Neural cell (in vitro differentiated cells): ENCODE data around the gene CGNL1. TPM values are rescaled to one million over a fixed set of nuclear protein-coding genes. Genes with fewer than 3 reads are reported as not detected.

Experiments
- H2AFZ ChIP-seq: fragments of 200-600, 300-800 bp; sonication (generic), shearing (Covaris generic); 2 replicates; pipeline ENCODE4 v1.6.0; 2014; ENCODE audit warnings: low read depth, mild to moderate bottlenecking, antibody characterized with exemption, low read length, moderate library complexity
- H3F3A ChIP-seq: fragments of 200-600 bp; shearing (Covaris generic); 2 replicates; pipeline ENCODE4 v1.6.1; 2016; ENCODE audit warnings: mild to moderate bottlenecking, moderate library complexity, mixed read lengths, antibody characterized with exemption, low read length; ENCODE audit not compliant: insufficient read depth, poor library complexity, severe bottlenecking
- H3K27ac ChIP-seq: fragments of 200-600, 300-800 bp; sonication (generic), shearing (Covaris generic); 2 replicates; pipeline ENCODE4 v1.5.1; 2014; ENCODE audit warnings: mild to moderate bottlenecking, low read length, moderate library complexity
- H3K27me3 ChIP-seq: fragments of 300-800, 200-600 bp; sonication (generic), shearing (Covaris generic); 2 replicates; pipeline ENCODE4 v1.6.0; 2014; ENCODE audit warnings: mild to moderate bottlenecking, low read depth, low read length, moderate library complexity; ENCODE audit not compliant: insufficient read depth
- H3K36me3 ChIP-seq: fragments of 300-800, 200-600 bp; sonication (generic), shearing (Covaris generic); 2 replicates; pipeline ENCODE4 v1.5.1; 2014; ENCODE audit warnings: mild to moderate bottlenecking, antibody characterized with exemption, low read length, moderate library complexity; ENCODE audit not compliant: insufficient read depth
- H3K4me2 ChIP-seq: fragments of 300-800, 200-600 bp; sonication (generic), shearing (Covaris generic); 2 replicates; pipeline ENCODE4 v1.6.0; 2014; ENCODE audit warnings: mild to moderate bottlenecking, low read length
- H3K4me3 ChIP-seq: fragments of 300-800, 200-600 bp; sonication (generic), shearing (Covaris generic); 2 replicates; pipeline ENCODE4 v1.5.1; 2014; ENCODE audit warnings: mild to moderate bottlenecking, low read length, moderate library complexity
- H3K79me2 ChIP-seq: fragments of 200-600 bp; shearing (Covaris generic); replicated peaks from 2 replicates; pipeline ENCODE4 v1.6.0; 2014; ENCODE audit warnings: mild to moderate bottlenecking, low read length, moderate library complexity; ENCODE audit not compliant: insufficient read depth
- H3K9ac ChIP-seq: fragments of 300-800, 200-600 bp; sonication (generic), shearing (Covaris generic); 2 replicates; pipeline ENCODE4 v1.6.1; 2016; ENCODE audit warnings: mild to moderate bottlenecking, low read length, mixed read lengths
- H3K9me2 ChIP-seq: fragments of 200-600 bp; shearing (Covaris generic); 2 replicates; pipeline ENCODE4 v1.6.1; 2016; ENCODE audit warnings: mild to moderate bottlenecking, low read length, mixed read lengths; ENCODE audit not compliant: insufficient read depth
- H3K9me3 ChIP-seq: fragments of 200-600, 300-800 bp; sonication (generic), shearing (Covaris generic); 2 replicates; pipeline ENCODE4 v1.6.1; 2016; ENCODE audit warnings: mild to moderate bottlenecking, mixed run types, low read length, moderate library complexity, mixed read lengths
- H4K20me1 ChIP-seq: fragments of 200-600 bp; shearing (Covaris generic); 2 replicates; pipeline ENCODE4 v1.6.1; 2016; ENCODE audit warnings: mild to moderate bottlenecking, mixed run types; ENCODE audit not compliant: insufficient read depth
- EP300 ChIP-seq: fragments of 450-650 bp; conservative IDR thresholded peaks from 2 replicates; pipeline ENCODE4 v1.6.1; 2014; ENCODE audit warnings: antibody characterized with exemption, mild to moderate bottlenecking, moderate library complexity; ENCODE audit not compliant: poor library complexity, severe bottlenecking
- EZH2 ChIP-seq: fragments of 200-600, 300-800 bp; shearing (Covaris generic), sonication (generic); IDR thresholded peaks from 2 replicates; pipeline ENCODE4 v1.6.1; 2014; ENCODE audit warnings: antibody characterized with exemption, low read length, borderline replicate concordance, mild to moderate bottlenecking; ENCODE audit not compliant: insufficient read depth, poor library complexity, severe bottlenecking
- MXI1 ChIP-seq: fragments of 450-650 bp; conservative IDR thresholded peaks from 2 replicates; pipeline ENCODE4 v1.6.1; 2014; ENCODE audit warnings: antibody characterized with exemption, mild to moderate bottlenecking; ENCODE audit not compliant: poor library complexity, severe bottlenecking
- POLR2AphosphoS5 ChIP-seq: IDR thresholded peaks from 2 replicates; pipeline ENCODE4 v1.6.1; 2012
- RAD21 ChIP-seq: fragments of 450-650 bp; conservative IDR thresholded peaks from 2 replicates; pipeline ENCODE4 v1.6.1; 2014; ENCODE audit warnings: antibody characterized with exemption, mild to moderate bottlenecking, moderate library complexity
- SMC3 ChIP-seq: fragments of 450-650 bp; conservative IDR thresholded peaks from 2 replicates; pipeline ENCODE4 v1.6.1; 2014; ENCODE audit warnings: antibody characterized with exemption, mild to moderate bottlenecking, moderate library complexity; ENCODE audit not compliant: poor library complexity
- TAF1 ChIP-seq: IDR thresholded peaks from 2 replicates; pipeline ENCODE4 v1.6.1; 2012; ENCODE audit warnings: low read depth
- polyA plus RNA-seq: library from polyadenylated mRNA; depleted of rRNA; stranded (reverse); fragments of >200 nt; gene quantifications from 2 replicates; pipeline ENCODE4 v1.2.3, GENCODE V29; 2014
- TF ChIP-seq, protein P1 (sequence below): IDR thresholded peaks from 2 replicates; pipeline ENCODE4 v1.6.1; 2012; ENCODE audit warnings: borderline replicate concordance
- TF ChIP-seq, protein P2 (sequence below): fragments of 450-650 bp; IDR thresholded peaks from 2 replicates; pipeline ENCODE4 v1.5.1; 2014; ENCODE audit warnings: antibody characterized with exemption, mild to moderate bottlenecking, moderate library complexity; ENCODE audit not compliant: poor library complexity, severe bottlenecking

Gene CGNL1
- polyA plus RNA-seq, 1 donor from 2014 or later = 0.26 TPM

DNA sequence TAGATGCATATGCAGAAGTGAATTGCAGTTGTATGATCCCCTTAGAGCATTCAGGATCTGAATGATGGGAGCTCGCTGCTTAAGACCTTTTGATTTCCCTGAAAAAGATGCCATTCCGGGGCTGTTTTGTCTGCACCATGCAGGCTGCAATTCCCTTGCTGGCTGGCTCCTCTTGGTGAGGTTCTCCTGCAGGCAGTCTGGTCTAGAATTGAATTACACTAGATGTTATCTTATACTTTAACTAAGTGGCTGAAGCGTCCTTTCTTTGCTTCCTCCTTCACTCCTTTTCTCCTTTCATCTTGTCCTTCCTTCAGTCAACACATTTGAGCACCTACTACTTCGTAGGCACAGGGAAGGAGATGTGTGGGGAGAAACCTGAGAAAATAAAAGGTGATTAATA is 196.8 kb downstream of the CGNL1 start:
- no peaks in the 10 kb centered on the region for H3K9me3 ChIP-seq
- H3K79me2 ChIP-seq = no peaks in the 10 kb centered on the region
- TF ChIP-seq SMC3 = no peak
- TF ChIP-seq, protein P1, sequence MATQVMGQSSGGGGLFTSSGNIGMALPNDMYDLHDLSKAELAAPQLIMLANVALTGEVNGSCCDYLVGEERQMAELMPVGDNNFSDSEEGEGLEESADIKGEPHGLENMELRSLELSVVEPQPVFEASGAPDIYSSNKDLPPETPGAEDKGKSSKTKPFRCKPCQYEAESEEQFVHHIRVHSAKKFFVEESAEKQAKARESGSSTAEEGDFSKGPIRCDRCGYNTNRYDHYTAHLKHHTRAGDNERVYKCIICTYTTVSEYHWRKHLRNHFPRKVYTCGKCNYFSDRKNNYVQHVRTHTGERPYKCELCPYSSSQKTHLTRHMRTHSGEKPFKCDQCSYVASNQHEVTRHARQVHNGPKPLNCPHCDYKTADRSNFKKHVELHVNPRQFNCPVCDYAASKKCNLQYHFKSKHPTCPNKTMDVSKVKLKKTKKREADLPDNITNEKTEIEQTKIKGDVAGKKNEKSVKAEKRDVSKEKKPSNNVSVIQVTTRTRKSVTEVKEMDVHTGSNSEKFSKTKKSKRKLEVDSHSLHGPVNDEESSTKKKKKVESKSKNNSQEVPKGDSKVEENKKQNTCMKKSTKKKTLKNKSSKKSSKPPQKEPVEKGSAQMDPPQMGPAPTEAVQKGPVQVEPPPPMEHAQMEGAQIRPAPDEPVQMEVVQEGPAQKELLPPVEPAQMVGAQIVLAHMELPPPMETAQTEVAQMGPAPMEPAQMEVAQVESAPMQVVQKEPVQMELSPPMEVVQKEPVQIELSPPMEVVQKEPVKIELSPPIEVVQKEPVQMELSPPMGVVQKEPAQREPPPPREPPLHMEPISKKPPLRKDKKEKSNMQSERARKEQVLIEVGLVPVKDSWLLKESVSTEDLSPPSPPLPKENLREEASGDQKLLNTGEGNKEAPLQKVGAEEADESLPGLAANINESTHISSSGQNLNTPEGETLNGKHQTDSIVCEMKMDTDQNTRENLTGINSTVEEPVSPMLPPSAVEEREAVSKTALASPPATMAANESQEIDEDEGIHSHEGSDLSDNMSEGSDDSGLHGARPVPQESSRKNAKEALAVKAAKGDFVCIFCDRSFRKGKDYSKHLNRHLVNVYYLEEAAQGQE = no peak
- TF ChIP-seq POLR2AphosphoS5 = no peak
- no peak for TF ChIP-seq MXI1
- no peak for TF ChIP-seq EZH2
- no peak for TF ChIP-seq TAF1
- no peaks in the 10 kb centered on the region for H3K27me3 ChIP-seq
- H3K27ac ChIP-seq = no peak overlapping the region
- H3K36me3 ChIP-seq = no peaks in the 10 kb centered on the region
- no peaks in the 10 kb centered on the region for H4K20me1 ChIP-seq
- no peak overlapping the region for H3K4me2 ChIP-seq
- no peak overlapping the region for H3K9ac ChIP-seq
- H3K4me3 ChIP-seq = no peak overlapping the region
- H3F3A ChIP-seq = no peaks in the 10 kb centered on the region
- no peak overlapping the region for H2AFZ ChIP-seq
- H3K9me2 ChIP-seq = no peaks in the 10 kb centered on the region

DNA sequence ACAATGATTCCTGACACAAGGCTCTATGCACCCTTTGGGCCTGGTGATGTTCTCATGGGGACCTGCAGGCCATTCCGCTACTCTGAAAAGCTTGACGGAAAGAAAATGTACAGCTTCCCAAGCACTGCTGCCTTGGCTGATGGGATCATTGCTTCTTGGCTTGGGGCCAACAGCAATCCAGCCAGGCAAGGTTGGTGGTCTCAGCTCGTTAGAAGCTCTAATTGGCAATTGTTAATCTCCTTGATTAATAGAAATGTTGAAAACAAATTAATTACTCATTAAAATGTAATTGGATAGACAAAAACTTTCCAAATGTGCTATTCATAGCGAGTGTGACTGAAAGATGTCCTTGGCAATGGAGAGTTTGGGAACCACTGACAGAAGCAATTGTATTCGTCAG is 199.1 kb downstream of the CGNL1 start:
- no peaks in the 10 kb centered on the region for H3K27me3 ChIP-seq
- TF ChIP-seq RAD21 (no peak), EP300 (no peak), MXI1 (no peak), EZH2 (no peak), TAF1 (no peak), SMC3 (no peak), POLR2AphosphoS5 (no peak)
- TF ChIP-seq, protein P1 = no peak
- TF ChIP-seq, protein P2, sequence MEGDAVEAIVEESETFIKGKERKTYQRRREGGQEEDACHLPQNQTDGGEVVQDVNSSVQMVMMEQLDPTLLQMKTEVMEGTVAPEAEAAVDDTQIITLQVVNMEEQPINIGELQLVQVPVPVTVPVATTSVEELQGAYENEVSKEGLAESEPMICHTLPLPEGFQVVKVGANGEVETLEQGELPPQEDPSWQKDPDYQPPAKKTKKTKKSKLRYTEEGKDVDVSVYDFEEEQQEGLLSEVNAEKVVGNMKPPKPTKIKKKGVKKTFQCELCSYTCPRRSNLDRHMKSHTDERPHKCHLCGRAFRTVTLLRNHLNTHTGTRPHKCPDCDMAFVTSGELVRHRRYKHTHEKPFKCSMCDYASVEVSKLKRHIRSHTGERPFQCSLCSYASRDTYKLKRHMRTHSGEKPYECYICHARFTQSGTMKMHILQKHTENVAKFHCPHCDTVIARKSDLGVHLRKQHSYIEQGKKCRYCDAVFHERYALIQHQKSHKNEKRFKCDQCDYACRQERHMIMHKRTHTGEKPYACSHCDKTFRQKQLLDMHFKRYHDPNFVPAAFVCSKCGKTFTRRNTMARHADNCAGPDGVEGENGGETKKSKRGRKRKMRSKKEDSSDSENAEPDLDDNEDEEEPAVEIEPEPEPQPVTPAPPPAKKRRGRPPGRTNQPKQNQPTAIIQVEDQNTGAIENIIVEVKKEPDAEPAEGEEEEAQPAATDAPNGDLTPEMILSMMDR = no peak
- H3K4me2 ChIP-seq = no peak overlapping the region
- no peak overlapping the region for H3K27ac ChIP-seq
- H3K79me2 ChIP-seq = no peaks in the 10 kb centered on the region
- no peaks in the 10 kb centered on the region for H3F3A ChIP-seq
- H3K9me3 ChIP-seq = no peaks in the 10 kb centered on the region
- no peaks in the 10 kb centered on the region for H3K36me3 ChIP-seq
- H3K9me2 ChIP-seq = no peaks in the 10 kb centered on the region
- no peak overlapping the region for H3K4me3 ChIP-seq
- no peaks in the 10 kb centered on the region for H4K20me1 ChIP-seq
- H2AFZ ChIP-seq = no peak overlapping the region
- no peak overlapping the region for H3K9ac ChIP-seq
